GM12878 (cell line): ENCODE results near the gene SLC7A1. TPM values are rescaled to one million over a fixed set of nuclear protein-coding genes. Genes with fewer than 3 reads are reported as not detected.

Experiments
- ATAC-seq: fragments of 200-7000 bp; cut with Tn5 transposase; 3 replicates; pipeline ENCODE4 v1.9.1; 2020; ENCODE audit warnings: mild to moderate bottlenecking, moderate library complexity
- BruUV-seq: library from RNA; stranded (reverse); fragments of 400-500 nt; replicated peaks from 2 replicates; lab custom pipeline; 2021; lab: Mats Ljungman, UMichigan
- CTCF ChIA-PET: fragments of 300-600 bp; sonication (Branson Sonifier 250); formaldehyde crosslinking; extraction: SDS; loops from one replicate; lab custom pipeline; 2021; ENCODE audit warnings: inconsistent platforms; lab: Yijun Ruan, JAX
- POLR2A ChIA-PET: fragments of 350-600 bp; formaldehyde crosslinking; extraction: SDS; loops from one replicate; lab custom pipeline; 2021; ENCODE audit warnings: inconsistent platforms; lab: Charles Lee
- RAD21 ChIA-PET: fragments of 300-600 bp; sonication (Branson Sonifier 250); formaldehyde crosslinking; loops from one replicate; lab custom pipeline; 2023; ENCODE audit warnings: antibody characterized with exemption; ENCODE audit not compliant: unreplicated experiment; lab: Charles Lee
- SMC1A ChIA-PET: fragments of 300-600 bp; sonication (Branson Sonifier 250); formaldehyde crosslinking; loops from one replicate; lab custom pipeline; 2023; ENCODE audit not compliant: unreplicated experiment, uncharacterized antibody; lab: Charles Lee
- DNase-seq: peaks from one replicate; pipeline ENCODE4 v3.0.0-alpha.2; 2011; ENCODE audit warnings: low read depth, low spot score
- FAIRE-seq: peaks from 3 replicates; lab custom pipeline; 2011; peaks lifted over from hg19 to GRCh38; lab: Jason Lieb, UNC
- H2AFZ ChIP-seq: 2 replicates; pipeline ENCODE4 v1.6.0; 2011; ENCODE audit warnings: low read depth, low read length, control low read depth; ENCODE audit not compliant: control insufficient read depth
- H3K27ac ChIP-seq: 2 replicates; pipeline ENCODE4 v1.5.1; 2011; ENCODE audit warnings: control low read depth; ENCODE audit not compliant: control insufficient read depth, insufficient read depth
- H3K27me3 ChIP-seq, 2 experiments: replicated peaks in 1 of 2; 2 replicates each; pipeline versions ENCODE4 v1.6.0 to v1.6.1; 2011; ENCODE audit warnings: low read length in 1 of 2; ENCODE audit not compliant: control insufficient read depth in 2 of 2, insufficient read depth in 2 of 2
- H3K36me3 ChIP-seq, 2 experiments: 2 replicates each; pipeline ENCODE4 v1.5.1; 2011; ENCODE audit warnings: low read length in 1 of 2; ENCODE audit not compliant: control insufficient read depth in 2 of 2, insufficient read depth in 2 of 2
- H3K4me1 ChIP-seq: 2 replicates; pipeline ENCODE4 v1.6.1; 2011; ENCODE audit warnings: mild to moderate bottlenecking, low read length, moderate library complexity, mixed read lengths; ENCODE audit not compliant: control insufficient read depth, insufficient read depth
- H3K4me2 ChIP-seq: 2 replicates; pipeline ENCODE4 v1.6.0; 2011; ENCODE audit warnings: control low read depth; ENCODE audit not compliant: control insufficient read depth, insufficient read depth
- H3K4me3 ChIP-seq: fragments of 200-600 bp; sonication (generic); 2 replicates; pipeline ENCODE4 v1.5.1; 2016
- H3K79me2 ChIP-seq: 2 replicates; pipeline ENCODE4 v1.6.0; 2011; ENCODE audit warnings: low read length; ENCODE audit not compliant: control insufficient read depth, insufficient read depth
- H3K9ac ChIP-seq: 2 replicates; pipeline ENCODE4 v1.8.0; 2011; ENCODE audit warnings: low read length, control low read depth, mixed read lengths; ENCODE audit not compliant: control insufficient read depth, insufficient read depth
- H3K9me3 ChIP-seq: replicated peaks from 3 replicates; pipeline ENCODE4 v1.5.1; 2011; ENCODE audit warnings: mild to moderate bottlenecking, low read length; ENCODE audit not compliant: control insufficient read depth, insufficient read depth
- H4K20me1 ChIP-seq: 2 replicates; pipeline ENCODE4 v1.6.0; 2011; ENCODE audit not compliant: control insufficient read depth, insufficient read depth
- FOS ChIP-seq: IDR thresholded peaks from 3 replicates; pipeline ENCODE4 v1.6.1; 2011; ENCODE audit warnings: borderline replicate concordance; ENCODE audit not compliant: insufficient read length; ENCODE audit errors: extremely low read depth
- ZBTB4 ChIP-seq: fragments of 450-650 bp; formaldehyde crosslinking; IDR thresholded peaks from 2 replicates; pipeline ENCODE4 v1.4.0; 2022; ENCODE audit warnings: mild to moderate bottlenecking, moderate library complexity
- ZNF687 ChIP-seq: fragments of 450-650 bp; IDR thresholded peaks from 2 replicates; pipeline ENCODE4 v1.6.1; 2017; ENCODE audit warnings: mild to moderate bottlenecking, moderate library complexity
- WGBS: methylation state at CpG from one replicate; pipeline ENCODE4 v1.1.6; 2016; ENCODE audit warnings: low lambda C conversion rate; ENCODE audit not compliant: insufficient replicate concordance, insufficient coverage; ENCODE audit errors: missing lambda C conversion rate; 5-methylcytosine and 5-hydroxymethylcytosine counted together
- in situ Hi-C: fragments of 300-500 bp; cut with MboI; formaldehyde crosslinking; loops from 9 replicates; pipeline ENCODE4 v1.14.3; 2018; ENCODE audit warnings: mixed read lengths
- intact Hi-C: fragments of 100-400 bp; cut with micrococcal nuclease; formaldehyde crosslinking; loops from one replicate; pipeline ENCODE4 v1.14.2; 2022; ENCODE audit not compliant: unreplicated experiment
- polyA plus RNA-seq, 11 experiments: library from polyadenylated mRNA; depleted of rRNA in 4 of 11; unstranded in 6 of 11; stranded (reverse) in 5 of 11; fragments of >200 nt; fragmentation: Nextera tagmentation in 4 of 11; fragmentation: Illumina TruSeq in 1 of 11; extraction: Ambion mirVana in 4 of 11; extraction: Trizol in 1 of 11; gene quantifications; 1 replicate in 1 of 11; 2 replicates in 10 of 11; pipeline versions ENCODE4 v1.2.1 to v1.2.3, GENCODE V29; 2011 to 2016; ENCODE audit warnings: inconsistent platforms in 2 of 11, missing spikeins in 2 of 11, low read depth in 1 of 11
- total RNA-seq, 4 experiments: library from RNA; depleted of rRNA in 3 of 4; stranded (reverse); fragments of >200 nt in 3 of 4; fragmentation: Illumina TruSeq in 1 of 4; extraction: Trizol in 1 of 4; gene quantifications; 2 replicates each; pipeline versions ENCODE4 v1.2.1 to v1.2.3, GENCODE V29; 2013 to 2021
- TF ChIP-seq, protein P1 (sequence below): IDR thresholded peaks from 2 replicates; pipeline ENCODE4 v1.6.1; 2012; ENCODE audit warnings: mild to moderate bottlenecking, low read depth, low read length

The SLC7A1 gene
- total and polyA plus RNA-seq, 10 of the 15 experiments (the other 5 are each of a cell fraction or from before 2014, with no cell fraction given): 6.4 to 91.7 (median 23.4) TPM

- H3K9ac ChIP-seq: no peak overlapping the region
- DNase-seq: no peak
- H2AFZ ChIP-seq: no peak overlapping the region
- H3K27ac ChIP-seq: no peak overlapping the region
- no peak overlapping the region for H3K4me3 ChIP-seq
- no peaks in the 10 kb centered on the region for H3K27me3 ChIP-seq
- no peaks in the 10 kb centered on the region for H3K79me2 ChIP-seq
- SMC1A ChIA-PET: interaction anchor here (3.8 kb wide), 1 partner anchor 236 kb away, joined by 14 read pairs; no protein-coding TSS in a partner anchor
- POLR2A ChIA-PET: no interaction called here
- 22% methylated on average over 9 of the region's 9 CpGs for WGBS
- in situ Hi-C loops (no loop called here), intact Hi-C loops (loop anchor here (10.0 kb wide), 1 partner anchor 233 kb away; no protein-coding TSS in a partner anchor)
- H4K20me1 ChIP-seq: no peaks in the 10 kb centered on the region
- no peak overlapping the region for H3K4me2 ChIP-seq
- no peaks in the 10 kb centered on the region for H3K4me1 ChIP-seq
- CTCF ChIA-PET: interaction anchor here (1.3 to 5.6 kb wide), 7 partner anchors 8 to 236 kb away, joined by 3 to 42 read pairs (median 9); no protein-coding TSS in a partner anchor
- RAD21 ChIA-PET: interaction anchor here (1.8 kb wide), 1 partner anchor 16 kb away, joined by 8 read pairs; no protein-coding TSS in a partner anchor
- BruUV-seq: no TSS peak
- H3K36me3 ChIP-seq: no peaks in the 10 kb centered on the region
- no peaks in the 10 kb centered on the region for H3K9me3 ChIP-seq
- FAIRE-seq: no peak
- no peak for TF ChIP-seq ZBTB4
- peak; percentile 54 for ATAC-seq
These were observed 123.9 kb downstream of the SLC7A1 start for GRCh38 chr13:29471551-29471950.

GRCh38 chr13:29465741-29466293, 129.7 kb downstream of the SLC7A1 start:
- no peak overlapping the region for H3K27ac ChIP-seq
- intact Hi-C loops (no loop called here), in situ Hi-C loops (no loop called here)
- H3K9ac ChIP-seq: no peak overlapping the region
- ChIA-PET SMC1A (no interaction called here), CTCF (no interaction called here), POLR2A (no interaction called here), RAD21 (no interaction called here)
- H3K4me3 ChIP-seq: no peak overlapping the region
- no peak for FAIRE-seq
- no peaks in the 10 kb centered on the region for H3K4me1 ChIP-seq
- no peaks in the 10 kb centered on the region for H3K9me3 ChIP-seq
- WGBS: 52% methylated on average over 6 of the region's 6 CpGs
- no peak for DNase-seq
- no TSS peak for BruUV-seq
- H4K20me1 ChIP-seq: no peaks in the 10 kb centered on the region
- no peak overlapping the region for H2AFZ ChIP-seq
- no peaks in the 10 kb centered on the region for H3K36me3 ChIP-seq
- no peak overlapping the region for H3K4me2 ChIP-seq
- H3K79me2 ChIP-seq: no peaks in the 10 kb centered on the region
- ATAC-seq: no peak
- no peaks in the 10 kb centered on the region; a peak in 1 of 4 replicates for H3K27me3 ChIP-seq
- TF ChIP-seq FOS: no peak
- no peak for TF ChIP-seq ZNF687
- TF ChIP-seq, protein P1, sequence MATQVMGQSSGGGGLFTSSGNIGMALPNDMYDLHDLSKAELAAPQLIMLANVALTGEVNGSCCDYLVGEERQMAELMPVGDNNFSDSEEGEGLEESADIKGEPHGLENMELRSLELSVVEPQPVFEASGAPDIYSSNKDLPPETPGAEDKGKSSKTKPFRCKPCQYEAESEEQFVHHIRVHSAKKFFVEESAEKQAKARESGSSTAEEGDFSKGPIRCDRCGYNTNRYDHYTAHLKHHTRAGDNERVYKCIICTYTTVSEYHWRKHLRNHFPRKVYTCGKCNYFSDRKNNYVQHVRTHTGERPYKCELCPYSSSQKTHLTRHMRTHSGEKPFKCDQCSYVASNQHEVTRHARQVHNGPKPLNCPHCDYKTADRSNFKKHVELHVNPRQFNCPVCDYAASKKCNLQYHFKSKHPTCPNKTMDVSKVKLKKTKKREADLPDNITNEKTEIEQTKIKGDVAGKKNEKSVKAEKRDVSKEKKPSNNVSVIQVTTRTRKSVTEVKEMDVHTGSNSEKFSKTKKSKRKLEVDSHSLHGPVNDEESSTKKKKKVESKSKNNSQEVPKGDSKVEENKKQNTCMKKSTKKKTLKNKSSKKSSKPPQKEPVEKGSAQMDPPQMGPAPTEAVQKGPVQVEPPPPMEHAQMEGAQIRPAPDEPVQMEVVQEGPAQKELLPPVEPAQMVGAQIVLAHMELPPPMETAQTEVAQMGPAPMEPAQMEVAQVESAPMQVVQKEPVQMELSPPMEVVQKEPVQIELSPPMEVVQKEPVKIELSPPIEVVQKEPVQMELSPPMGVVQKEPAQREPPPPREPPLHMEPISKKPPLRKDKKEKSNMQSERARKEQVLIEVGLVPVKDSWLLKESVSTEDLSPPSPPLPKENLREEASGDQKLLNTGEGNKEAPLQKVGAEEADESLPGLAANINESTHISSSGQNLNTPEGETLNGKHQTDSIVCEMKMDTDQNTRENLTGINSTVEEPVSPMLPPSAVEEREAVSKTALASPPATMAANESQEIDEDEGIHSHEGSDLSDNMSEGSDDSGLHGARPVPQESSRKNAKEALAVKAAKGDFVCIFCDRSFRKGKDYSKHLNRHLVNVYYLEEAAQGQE: no peak
